Cardiac fibroblast (primary cell): ENCODE data around the gene SOBP.

ENCODE experiments used
- DNase-seq, 2 donors: peaks; one replicate each; pipeline versions ENCODE4 v3.0.0 to v3.0.0-alpha.2; 2010; ENCODE audit warnings: low read depth in 2 of 2
- H3K4me3 ChIP-seq, 2 donors: replicated peaks in 1 of 2; 1 replicate in 1 of 2; 2 replicates in 1 of 2; pipeline ENCODE4 v1.5.1; 2011; ENCODE audit warnings: low read depth in 2 of 2, low read length in 2 of 2, mild to moderate bottlenecking in 2 of 2, moderate library complexity in 1 of 2
- TF ChIP-seq, protein P1 (sequence below): IDR thresholded peaks from one replicate; pipeline ENCODE4 v1.5.1; 2011; ENCODE audit warnings: low read depth, mild to moderate bottlenecking, low read length, inconsistent platforms

The SOBP gene

DNA sequence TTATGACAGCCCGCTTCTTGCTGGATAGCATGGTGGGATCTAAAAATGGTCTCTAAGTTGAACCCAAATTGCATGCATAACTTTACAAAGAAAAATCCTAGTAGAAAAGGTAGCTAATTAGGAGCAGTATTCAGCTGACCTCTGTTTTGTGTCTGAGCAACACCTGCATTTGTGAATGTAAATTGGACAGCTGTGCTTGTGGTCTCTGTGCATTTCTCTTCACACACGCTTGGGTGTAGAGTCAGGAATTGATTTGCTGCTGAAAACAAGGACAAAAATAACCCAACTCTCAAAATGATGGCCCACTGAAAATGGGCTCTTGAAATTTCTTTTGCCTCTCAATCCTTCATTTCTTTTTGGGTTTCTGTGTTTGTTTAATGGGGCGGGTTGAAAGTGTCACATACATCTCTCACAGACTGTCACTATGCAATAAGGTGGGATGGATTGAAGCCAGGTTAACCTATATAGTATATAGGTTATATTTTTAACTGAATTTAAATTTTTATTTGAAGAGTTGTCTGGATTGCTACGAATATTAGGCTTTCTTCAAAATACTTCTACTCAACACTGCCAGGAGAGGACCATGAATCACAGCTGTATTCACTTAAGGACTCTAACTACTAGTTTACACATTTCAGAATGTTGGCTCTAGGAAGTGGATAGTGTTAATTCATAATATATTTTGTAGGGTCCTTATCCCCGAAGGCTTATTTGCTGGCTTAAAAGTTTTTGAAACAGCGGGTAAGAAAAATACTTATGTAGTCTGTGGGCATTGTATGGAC is 46.5 kb downstream of the SOBP start:
- no peak for DNase-seq
- H3K4me3 ChIP-seq: no peak overlapping the region
- TF ChIP-seq, protein P1, sequence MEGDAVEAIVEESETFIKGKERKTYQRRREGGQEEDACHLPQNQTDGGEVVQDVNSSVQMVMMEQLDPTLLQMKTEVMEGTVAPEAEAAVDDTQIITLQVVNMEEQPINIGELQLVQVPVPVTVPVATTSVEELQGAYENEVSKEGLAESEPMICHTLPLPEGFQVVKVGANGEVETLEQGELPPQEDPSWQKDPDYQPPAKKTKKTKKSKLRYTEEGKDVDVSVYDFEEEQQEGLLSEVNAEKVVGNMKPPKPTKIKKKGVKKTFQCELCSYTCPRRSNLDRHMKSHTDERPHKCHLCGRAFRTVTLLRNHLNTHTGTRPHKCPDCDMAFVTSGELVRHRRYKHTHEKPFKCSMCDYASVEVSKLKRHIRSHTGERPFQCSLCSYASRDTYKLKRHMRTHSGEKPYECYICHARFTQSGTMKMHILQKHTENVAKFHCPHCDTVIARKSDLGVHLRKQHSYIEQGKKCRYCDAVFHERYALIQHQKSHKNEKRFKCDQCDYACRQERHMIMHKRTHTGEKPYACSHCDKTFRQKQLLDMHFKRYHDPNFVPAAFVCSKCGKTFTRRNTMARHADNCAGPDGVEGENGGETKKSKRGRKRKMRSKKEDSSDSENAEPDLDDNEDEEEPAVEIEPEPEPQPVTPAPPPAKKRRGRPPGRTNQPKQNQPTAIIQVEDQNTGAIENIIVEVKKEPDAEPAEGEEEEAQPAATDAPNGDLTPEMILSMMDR: no peak

DNA sequence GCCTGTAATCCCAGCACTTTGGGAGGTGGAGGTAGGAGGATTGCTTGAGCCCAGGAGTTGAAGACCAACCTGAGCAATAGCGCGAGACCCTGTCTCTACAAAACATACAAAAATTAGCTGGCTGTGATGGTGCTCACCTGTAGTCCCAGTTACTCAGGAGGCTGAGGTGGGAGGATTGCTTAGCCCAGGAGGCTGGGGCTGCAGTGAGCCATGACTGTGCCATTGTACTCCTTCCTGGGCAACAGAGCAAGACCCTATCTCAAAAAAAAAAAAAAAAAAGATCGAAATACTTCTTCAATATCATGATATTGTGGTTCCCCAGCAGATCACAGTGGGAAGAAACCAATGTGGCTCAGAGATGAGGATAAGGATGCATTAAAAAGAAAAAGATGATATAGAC is 47.6 kb downstream of the SOBP start:
- no peak overlapping the region for H3K4me3 ChIP-seq
- TF ChIP-seq, protein P1: no peak
- DNase-seq: no peak

DNA sequence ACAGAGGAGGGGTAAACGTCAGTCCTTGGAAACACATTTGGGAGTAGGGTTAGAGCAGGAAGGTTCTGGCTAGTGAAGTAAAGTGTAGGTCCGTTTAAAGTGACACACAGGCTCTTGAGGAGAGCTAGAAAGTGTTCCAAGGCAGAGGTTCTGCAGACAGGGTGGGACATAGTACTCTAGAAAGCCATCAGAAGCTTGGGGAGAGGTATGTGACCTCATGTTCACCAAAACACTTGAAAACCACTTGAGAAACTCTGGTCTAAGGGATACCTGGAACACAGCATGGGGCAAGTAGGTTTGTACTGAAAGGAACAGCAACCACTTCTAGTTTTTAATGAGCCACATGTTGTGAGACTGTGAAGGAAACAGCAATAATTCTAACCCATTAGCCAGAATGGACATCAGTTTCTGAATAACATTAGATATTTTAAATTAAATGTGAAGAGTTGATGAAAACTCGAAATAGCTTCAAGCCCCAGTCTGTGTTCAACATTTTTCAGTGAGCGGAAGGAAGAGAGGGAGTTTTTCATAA is 49.0 kb downstream of the SOBP start:
- no peak overlapping the region for H3K4me3 ChIP-seq
- TF ChIP-seq, protein P1: no peak
- no peak for DNase-seq

DNA sequence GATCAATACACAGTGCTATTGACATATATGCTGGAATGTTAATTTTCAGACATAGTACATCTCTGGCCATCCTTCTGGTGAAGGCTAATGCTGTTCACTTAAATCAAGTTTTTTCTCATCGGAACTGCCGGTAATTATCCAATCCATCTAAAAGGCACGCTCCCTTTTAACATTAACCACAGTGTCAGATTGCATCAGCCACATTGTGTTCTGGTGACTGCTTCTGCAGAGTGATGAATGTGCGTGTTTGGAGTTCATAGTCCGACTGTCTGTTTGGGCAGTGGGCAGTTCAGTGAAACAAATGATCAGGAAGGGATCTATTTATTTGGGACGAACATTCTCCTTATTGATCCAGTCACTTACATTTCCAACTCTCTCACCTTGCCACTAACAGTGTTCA is 49.5 kb downstream of the SOBP start:
- TF ChIP-seq, protein P1: no peak
- no peak overlapping the region for H3K4me3 ChIP-seq
- DNase-seq: no peak

DNA sequence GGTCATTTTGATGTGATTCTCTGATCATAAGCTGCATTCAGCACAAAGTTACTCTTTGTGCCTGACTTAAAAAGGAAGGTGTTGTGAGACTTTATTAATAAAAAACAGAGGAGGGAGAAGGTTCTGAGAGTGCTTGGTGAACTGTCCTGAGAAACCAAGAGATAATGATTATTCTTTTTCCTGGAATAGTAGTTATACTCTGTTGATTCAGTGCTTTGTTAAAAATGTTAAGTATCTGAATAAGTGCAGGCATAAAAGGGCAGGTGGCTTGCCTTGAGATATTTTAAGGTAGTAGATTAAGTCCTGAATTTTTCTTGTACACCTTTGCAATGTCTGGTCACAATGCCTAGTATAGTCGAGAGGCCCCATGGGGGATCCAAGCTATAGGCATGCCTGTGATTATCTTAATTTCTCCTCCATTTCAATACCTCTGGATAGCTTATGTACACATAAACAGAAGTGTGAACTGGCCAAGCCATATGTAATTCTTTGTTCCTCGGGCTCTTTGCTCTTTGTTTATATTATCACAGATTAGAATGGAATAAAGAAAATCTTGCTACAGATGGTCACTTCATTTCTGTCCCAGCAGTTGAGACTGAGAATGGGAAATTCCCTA is 50.0 kb downstream of the SOBP start:
- TF ChIP-seq, protein P1: no peak
- no peak for DNase-seq

DNA sequence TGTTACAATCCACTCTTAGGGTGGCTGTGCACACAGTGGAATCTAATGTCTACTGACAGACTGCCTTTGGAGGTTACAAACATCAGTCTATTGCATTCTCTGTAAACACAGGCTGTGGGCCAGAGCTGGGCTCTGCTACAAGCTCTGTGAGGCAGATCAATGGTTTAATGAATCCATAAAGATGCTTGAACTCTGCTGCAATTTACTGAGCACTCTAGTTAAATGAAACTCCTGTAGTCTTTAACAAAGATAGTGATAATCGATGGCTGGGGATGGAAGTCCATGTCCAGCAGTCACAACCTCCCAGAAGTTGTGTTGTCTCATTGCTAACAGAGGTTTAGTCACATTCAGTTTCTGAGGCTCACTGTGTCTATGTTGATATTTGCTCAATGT is 50.5 kb downstream of the SOBP start:
- TF ChIP-seq, protein P1: no peak
- DNase-seq: no peak

More for the DNA sequence above, 50.0 kb downstream of the SOBP start:
- H3K4me3 ChIP-seq: no peak overlapping the region

More for the DNA sequence above, 50.5 kb downstream of the SOBP start:
- H3K4me3 ChIP-seq: no peak overlapping the region
